ENCODE results near the gene CHD3. TPM values are rescaled to one million over a fixed set of nuclear protein-coding genes. Genes with fewer than 3 reads are reported as not detected.

CHD3 gene
- 66.5 and 142 TPM in 2 replicates for total RNA-seq

DNA sequence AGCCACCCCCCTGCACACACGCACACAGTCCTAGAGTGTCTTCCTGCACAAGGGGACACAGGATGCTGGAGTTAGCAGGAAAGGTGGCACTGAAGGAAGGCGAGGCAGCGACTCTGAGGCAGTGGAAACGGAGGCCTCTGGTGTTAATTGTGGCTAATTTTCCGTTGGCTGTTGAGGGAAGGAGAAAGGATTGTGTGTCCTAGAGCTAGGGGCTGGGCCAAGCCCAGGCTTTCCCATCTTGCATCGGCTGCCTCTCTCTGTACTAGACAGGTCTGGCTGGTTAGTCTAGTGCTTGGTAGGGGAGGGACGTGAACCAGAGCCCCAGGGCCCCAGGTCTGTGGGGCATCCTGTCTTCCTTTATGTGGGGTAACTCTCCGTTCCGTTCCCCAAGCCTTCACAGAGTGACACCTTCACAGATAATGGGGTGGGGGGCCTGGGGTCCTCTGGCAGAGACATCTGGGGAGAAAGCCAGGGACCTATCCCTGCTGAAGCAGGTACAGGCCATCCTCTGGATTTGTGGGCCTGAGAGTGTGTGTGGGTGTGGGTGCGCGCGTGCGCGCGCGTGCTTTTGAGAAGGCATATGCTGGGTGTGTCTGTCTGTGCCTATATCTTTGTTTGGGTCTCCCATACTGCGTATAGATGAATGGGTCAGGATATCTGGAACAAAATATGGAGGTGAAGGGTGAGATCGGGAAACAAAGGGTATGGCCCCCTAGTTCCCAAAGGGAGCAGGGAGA lies at the start of gene CHD3:
TSS of gene CHD3 (plus strand) at position 606 of the 737 bp plus-strand sequence. CDS start 212 bp downstream, outside the sequence.
- DNase-seq (ENCODE audit: extremely low read depth, low read depth, low spot score), result no peak

DNA sequence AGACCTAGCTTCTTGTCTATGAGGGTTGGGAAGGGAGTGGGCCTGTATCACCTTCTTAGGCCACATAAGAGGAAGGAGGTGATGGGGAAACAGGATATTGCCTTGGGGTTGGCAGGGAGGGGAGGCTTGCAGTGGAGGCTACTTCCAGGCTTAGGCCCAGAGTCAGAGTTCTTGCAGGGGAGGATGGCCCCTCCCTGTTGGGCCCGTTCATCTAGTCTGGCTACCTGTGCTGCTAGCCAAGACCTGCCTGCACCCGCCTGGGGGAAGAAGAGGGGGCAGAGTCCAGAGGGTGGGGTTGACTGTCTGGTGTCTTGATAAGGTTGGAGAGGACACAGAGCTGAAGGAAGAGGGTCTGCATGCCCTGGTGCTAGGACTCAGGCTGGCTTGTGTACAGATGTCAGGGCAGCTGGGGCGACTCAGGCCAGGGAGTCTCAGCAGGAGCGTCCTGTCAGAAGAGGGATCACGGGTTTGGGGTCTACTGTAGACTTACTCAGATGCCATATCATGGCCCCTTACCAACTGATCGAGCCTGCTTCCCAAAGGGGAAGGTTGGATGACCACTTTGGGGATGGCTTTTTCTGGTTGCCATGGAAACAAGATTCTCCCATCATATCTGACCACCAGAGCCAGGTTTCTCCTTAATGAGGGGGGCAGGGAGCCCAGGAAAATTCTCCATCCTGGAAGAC lies 49.3 kb upstream of the CHD3 start:
- no peak for DNase-seq (ENCODE audit: extremely low read depth, low read depth, low spot score)

DNA sequence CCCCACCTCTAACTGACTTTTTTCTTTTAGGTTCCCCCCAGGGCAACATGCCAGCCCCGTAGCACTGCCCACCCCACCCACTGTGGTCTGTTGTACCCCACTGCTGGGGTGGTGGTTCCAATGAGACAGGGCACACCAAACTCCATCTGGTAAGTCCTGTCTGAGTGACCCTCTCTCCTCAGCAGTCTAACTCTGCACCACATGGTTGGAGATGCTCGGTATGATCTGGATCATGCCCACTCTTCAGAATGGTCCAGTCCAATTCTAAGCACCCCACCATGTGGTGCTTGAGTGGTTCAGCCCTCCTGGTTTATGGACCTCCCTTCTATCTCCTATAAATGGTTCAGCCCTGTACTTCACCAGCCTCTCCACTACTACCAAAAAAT lies 48.7 kb upstream of the CHD3 start:
- DNase-seq (ENCODE audit: extremely low read depth, low read depth, low spot score), result no peak

DNA sequence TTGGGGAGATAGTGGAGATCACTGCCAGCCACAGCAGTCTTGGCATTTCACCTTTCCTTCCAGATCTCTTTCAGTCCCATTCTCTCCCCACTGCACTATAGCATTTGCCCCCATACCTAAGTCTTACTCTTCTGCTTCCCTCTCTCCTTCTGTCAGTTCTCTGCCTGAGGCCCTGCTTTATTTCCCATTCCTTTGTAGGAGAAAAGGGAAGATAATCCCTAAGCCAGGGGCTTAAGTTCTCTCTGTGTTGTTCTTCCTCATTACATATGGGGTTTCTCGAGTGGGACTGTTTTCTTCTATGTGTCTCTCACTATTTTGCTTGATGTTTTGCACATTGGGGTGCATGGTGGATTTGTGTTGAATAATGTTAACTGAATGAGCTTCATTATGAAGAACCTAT lies 48.1 kb upstream of the CHD3 start:
- DNase-seq (ENCODE audit: extremely low read depth, low read depth, low spot score), result no peak

DNA sequence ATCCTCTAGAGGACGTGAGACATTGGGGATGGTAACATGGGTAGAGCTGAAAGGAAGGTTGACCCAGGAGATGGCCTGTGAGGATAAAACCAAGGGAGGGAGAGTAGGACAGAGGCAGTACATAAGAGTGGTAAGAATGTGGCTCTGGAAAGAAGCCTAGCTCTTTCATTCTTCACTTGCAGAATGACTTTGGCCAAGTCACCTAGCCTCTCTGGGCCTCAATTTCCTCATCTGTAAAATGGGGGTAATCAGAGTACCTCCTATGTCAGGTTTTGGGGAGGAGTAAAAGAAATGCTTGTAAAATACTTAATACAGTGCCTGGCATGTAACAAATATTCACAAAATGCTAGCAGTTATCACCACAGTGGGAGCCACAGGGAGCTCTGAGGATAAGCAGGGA lies 47.7 kb upstream of the CHD3 start:
- DNase-seq (ENCODE audit: extremely low read depth, low read depth, low spot score), result no peak

DNA sequence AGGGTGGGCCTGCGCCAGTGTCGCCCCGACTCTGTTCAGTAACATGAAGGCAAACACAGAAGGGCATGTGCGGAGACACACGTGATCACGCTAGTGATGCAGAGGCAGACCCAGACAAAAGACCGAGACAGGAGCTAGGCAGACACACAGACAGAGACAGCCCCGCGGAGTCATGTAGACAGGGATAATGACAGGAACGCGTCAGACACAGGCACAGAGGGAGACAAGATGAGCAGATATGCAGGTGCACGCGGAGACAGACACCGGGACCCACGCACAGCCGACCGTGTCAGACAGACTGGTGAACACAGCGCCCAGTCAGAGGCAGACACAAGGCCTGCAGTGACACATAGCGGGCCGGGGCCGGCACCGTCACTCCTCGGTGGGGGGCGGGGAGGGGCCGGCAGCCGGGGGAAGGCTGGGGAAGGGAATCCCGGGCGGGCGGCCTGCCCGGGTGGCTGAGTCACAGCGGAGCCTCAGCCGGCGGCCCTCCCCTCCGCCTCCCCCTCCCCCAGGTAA lies 47.1 kb upstream of the CHD3 start:
- no peak for DNase-seq (ENCODE audit: extremely low read depth, low read depth, low spot score)

DNA sequence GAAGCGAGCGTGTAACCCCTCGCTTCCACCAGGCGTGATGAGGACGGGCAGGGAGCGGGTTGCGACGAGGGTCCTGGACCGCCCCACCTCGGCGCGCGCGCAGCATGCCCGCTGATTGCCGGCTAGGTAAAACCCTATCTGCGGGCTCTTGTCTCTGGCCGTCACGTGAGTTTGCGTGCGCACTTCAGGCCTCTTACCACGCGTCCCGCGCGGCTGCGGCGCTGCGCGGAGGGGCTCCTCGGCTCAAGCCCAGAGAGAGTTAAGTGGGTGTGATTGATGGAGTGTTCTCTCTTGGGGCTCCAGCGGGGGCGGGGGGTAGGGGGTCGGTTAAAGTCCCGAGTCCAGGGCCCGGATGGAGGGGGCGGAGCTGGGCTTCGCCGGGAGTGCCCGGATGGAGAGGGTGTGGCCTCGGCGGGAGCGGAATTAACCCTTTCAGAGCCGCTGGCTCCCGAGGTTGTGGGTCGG lies 46.6 kb upstream of the CHD3 start:
- DNase-seq (ENCODE audit: extremely low read depth, low read depth, low spot score), result no peak

DNA sequence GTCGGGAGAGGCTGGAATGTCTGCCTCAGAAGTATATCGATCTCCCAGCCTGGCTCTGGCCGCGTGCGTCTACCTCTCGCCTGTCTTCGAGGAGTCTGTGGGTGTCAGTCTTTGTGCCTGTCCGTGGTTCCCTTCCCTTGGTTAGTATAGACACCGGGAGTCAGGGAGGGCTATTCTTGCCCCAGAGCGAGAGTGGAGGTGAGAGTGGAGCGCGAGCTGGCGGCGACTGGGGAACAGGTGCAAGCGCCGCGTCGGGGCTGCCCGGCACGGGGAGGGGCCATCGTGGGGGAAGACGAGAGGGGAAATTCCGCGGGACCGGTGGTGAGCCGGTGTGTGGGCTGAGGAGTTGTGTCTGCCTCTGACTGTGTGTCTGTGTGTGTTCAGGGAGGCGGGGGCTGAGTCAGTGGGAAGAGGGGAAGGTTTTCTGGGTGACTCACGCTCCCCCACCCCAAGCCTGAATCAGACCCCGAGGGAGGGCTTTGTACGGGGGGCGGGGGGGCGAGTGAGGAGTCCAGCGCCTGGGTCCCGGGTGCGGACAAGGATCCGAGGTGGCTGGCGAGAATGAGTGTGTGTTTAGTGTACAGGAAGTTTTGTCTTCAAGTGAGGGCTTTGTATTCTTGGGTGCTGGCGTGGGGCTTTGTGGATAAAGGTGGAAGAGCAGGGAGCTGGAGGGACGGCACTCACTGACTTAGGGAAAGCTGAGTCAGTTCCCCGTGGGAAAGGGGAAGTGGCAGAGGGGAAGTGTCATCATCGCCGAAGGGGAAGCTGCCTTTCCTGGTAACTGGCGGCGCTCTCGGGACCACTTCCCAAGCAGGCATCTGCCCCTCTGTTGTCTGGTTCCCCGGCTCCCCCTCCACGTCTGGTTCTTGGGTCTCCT lies 46.0 kb upstream of the CHD3 start:
- DNase-seq (ENCODE audit: extremely low read depth, low read depth, low spot score), result no peak

DNA sequence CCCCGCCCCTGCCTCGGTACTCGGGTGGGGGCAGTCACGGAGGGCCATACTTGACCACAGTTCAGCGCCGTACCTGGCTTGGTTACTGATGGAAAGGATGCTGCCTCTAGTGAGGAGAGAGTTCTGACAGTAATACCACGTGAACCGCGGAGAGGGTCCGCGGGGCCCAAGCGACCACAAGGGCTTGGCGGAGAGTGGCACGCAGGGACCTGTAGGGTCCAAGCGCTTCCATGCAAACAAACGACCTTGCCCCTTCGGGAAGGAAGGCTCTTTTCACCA lies 45.4 kb upstream of the CHD3 start:
- no peak for DNase-seq (ENCODE audit: extremely low read depth, low read depth, low spot score)

DNA sequence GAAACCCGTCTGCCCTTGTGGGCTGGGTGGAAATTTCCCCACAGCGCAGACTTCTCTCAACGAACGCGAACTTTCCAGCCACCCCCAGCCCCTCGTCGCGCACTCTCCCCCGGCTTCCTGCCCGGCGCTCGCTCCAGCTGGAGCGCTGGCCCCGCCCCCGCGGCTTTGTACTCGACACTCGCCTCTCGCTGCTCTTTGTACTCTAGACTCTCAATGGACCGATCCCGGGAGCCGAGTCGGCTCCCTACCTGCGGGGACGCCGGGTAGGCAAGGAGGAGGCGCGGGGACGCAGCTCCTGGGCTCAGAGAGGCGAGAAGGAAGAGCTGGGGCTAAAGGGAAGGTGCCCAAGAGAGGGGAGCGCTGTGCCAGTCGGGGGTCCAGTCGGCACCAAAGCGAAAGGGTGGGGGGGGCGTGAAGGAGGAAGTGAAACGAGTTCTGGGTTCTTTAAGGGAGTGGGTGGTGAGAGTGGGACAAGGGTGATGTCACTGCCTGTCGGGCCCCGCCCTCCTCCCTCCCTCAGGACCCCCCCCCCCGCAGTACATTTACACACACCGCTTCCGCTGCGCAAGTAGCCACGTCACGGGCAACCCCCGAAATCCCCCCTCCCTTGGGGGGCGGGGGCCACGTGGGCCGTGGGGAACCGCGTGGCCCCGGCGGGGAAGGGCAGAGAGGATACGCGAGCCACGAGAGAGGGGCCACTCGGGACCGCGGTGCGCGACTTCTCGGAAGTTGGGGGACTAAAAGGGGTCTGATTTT lies 44.9 kb upstream of the CHD3 start:
- no peak for DNase-seq (ENCODE audit: extremely low read depth, low read depth, low spot score)

DNA sequence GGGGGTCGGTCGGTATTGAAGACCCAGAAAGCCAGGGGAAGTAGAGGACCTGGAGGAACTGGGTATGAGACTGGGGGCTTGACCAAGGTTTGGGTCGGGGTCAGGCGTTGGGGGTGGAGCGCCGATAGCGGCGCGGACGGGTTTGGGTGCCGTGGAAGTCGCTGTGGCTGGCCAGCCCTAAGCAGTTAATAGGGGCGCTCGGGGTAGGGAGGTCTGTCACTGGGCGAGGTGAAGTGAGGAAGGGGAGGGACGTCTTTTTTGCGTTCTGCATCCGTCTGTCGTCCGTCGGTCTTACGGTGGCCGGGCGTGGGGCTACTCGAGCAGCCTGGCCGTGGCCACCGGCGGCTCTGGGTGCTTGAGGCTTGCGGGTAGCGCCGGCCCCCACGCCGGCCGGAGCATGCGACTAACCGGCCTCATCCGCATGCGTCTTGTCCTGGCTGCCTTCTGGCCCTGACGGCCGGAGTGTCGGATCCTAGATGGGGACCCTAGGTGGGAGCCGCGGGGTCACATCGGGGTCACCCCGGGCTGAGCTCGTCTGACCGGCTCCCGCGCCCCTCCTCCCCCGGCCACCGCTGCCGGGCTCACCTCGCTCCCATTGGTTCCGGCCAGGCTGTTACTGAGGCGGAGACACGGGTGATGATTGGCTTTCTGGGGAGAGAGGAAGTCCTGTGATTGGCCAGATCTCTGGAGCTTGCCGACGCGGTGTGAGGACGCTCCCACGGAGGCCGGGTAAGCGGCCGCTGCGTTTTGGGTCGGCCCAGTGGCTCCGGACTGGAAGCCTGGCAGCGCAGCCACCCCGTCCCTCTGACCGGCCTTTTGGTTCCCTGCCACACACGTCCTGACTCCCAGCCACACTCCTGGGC lies 44.1 kb upstream of the CHD3 start:
- no peak for DNase-seq (ENCODE audit: extremely low read depth, low read depth, low spot score)

DNA sequence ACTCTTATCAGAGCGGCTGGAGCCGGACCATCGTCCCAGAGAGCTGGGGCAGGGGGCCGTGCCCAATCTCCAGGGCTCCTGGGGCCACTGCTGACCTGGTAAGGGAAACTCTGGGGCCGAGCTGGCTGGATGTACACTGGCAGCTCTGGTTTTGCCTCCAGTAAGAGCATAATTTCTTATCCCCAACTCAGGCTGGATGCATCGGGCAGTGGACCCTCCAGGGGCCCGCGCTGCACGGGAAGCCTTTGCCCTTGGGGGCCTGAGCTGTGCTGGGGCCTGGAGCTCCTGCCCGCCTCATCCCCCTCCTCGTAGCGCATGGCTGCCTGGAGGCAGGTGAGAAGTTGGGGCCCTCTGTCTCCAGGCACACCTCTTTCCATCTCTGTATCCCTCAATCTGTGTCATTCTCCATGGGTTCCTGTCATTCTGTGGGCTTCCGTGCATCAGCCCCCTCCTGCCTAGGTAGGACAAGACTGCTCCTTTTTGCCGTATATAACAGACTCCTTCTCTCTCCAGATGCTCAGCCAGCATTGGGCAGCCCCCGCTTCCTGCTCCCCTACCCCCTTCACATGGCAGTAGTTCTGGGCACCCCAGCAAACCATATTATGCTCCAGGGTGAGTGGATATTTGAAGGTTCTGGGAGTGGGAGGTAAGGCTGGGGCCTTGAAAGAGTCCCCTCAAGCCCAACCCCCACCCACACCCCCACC lies 43.1 kb upstream of the CHD3 start:
- no peak for DNase-seq (ENCODE audit: extremely low read depth, low read depth, low spot score)

DNA sequence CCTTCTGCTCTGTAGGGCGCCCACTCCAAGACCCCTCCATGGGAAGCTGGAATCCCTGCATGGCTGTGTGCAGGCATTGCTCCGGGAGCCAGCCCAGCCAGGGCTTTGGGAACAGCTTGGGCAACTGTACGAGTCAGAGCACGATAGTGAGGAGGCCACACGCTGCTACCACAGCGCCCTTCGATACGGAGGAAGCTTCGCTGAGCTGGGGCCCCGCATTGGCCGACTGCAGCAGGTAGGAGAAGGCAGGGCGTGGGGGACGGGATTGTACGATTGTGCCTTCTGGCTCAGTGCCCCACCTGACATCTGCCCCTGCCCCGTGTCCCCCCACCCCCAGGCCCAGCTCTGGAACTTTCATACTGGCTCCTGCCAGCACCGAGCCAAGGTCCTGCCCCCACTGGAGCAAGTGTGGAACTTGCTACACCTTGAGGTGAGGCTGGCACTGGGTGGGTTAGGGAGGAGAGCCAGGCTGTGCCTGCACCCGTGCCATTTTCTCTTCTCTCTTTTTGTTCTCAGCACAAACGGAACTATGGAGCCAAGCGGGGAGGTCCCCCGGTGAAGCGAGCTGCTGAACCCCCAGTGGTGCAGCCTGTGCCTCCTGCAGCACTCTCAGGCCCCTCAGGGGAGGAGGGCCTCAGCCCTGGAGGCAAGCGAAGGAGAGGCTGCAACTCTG lies 42.4 kb upstream of the CHD3 start:
- no peak for DNase-seq (ENCODE audit: extremely low read depth, low read depth, low spot score)

DNA sequence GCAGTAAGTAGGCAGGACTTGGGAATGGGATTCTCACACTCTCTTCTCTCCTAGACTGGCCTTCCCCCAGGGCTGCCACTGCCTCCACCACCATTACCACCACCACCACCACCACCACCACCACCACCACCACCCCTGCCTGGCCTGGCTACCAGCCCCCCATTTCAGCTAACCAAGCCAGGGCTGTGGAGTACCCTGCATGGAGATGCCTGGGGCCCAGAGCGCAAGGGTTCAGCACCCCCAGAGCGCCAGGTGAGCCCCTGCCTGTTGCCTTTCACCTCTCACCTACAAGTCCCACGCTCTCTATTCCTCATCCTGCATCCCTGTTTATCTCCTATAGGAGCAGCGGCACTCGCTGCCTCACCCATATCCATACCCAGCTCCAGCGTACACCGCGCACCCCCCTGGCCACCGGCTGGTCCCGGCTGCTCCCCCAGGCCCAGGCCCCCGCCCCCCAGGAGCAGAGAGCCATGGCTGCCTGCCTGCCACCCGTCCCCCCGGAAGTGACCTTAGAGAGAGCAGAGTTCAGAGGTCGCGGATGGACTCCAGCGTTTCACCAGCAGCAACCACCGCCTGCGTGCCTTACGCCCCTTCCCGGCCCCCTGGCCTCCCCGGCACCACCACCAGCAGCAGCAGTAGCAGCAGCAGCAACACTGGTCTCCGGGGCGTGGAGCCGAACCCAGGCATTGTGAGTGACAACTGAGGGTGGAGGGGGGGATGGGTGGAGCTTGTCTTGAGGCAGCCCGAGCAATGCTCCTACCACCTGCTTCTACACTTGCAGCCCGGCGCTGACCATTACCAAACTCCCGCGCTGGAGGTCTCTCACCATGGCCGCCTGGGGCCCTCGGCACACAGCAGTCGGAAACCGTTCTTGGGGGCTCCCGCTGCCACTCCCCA lies 41.6 kb upstream of the CHD3 start:
- no peak for DNase-seq (ENCODE audit: extremely low read depth, low read depth, low spot score)

DNA sequence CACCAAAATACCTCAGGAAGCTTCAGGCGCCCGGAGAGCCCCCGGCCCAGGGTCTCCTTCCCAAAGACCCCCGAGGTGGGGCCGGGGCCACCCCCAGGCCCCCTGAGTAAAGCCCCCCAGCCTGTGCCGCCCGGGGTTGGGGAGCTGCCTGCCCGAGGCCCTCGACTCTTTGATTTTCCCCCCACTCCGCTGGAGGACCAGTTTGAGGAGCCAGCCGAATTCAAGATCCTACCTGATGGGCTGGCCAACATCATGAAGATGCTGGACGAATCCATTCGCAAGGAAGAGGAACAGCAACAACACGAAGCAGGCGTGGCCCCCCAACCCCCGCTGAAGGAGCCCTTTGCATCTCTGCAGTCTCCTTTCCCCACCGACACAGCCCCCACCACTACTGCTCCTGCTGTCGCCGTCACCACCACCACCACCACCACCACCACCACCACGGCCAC lies 40.4 kb upstream of the CHD3 start:
- DNase-seq (ENCODE audit: extremely low read depth, low read depth, low spot score), result no peak

DNA sequence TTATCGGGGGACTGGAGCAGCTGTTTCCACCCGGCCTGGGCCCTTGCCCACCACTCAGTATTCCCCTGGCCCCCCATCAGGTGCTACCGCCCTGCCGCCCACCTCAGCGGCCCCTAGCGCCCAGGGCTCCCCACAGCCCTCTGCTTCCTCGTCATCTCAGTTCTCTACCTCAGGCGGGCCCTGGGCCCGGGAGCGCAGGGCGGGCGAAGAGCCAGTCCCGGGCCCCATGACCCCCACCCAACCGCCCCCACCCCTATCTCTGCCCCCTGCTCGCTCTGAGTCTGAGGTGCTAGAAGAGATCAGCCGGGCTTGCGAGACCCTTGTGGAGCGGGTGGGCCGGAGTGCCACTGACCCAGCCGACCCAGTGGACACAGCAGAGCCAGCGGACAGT lies 39.9 kb upstream of the CHD3 start:
- DNase-seq (ENCODE audit: extremely low read depth, low read depth, low spot score), result no peak

DNA sequence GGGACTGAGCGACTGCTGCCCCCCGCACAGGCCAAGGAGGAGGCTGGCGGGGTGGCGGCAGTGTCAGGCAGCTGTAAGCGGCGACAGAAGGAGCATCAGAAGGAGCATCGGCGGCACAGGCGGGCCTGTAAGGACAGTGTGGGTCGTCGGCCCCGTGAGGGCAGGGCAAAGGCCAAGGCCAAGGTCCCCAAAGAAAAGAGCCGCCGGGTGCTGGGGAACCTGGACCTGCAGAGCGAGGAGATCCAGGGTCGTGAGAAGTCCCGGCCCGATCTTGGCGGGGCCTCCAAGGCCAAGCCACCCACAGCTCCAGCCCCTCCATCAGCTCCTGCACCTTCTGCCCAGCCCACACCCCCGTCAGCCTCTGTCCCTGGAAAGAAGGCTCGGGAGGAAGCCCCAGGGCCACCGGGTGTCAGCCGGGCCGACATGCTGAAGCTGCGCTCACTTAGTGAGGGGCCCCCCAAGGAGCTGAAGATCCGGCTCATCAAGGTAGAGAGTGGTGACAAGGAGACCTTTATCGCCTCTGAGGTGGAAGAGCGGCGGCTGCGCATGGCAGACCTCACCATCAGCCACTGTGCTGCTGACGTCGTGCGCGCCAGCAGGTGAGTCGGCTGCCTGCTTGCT lies 39.3 kb upstream of the CHD3 start:
- DNase-seq (ENCODE audit: extremely low read depth, low read depth, low spot score), result no peak
